ENCODE results near the gene ZNF70.
A peak's percentile ranks its signal among the peaks of the same experiment; 100 is the strongest.

Gene ZNF70

DNA sequence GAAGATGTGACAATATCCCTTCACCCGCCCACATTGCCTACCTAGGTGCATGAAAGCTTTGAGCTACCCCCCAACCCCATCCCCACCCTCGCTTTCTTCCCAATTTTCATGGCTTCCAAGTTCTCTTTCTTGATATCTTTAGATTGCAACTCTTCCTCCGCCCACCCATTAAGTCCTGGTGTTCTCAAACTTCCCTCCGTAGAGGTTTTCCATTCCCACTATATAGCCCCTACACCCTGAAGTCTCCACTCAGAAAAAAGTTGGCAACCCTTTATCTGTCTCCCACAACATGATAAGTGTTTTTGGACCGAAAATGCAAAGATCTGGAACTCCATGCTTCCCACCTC, 572 bp downstream of the ZNF70 start:
- Histone ChIP-seq H3K9me3 (ENCODE audit: control insufficient read depth, insufficient read depth, low read length) (no peaks in the 10 kb centered on the region), H3K4me1 (ENCODE audit: control insufficient read depth, low read length) (peaks cover 46% of the 10 kb centered on the region), H3K36me3 (ENCODE audit: control insufficient read depth, low read length) (peaks cover 21% of the 10 kb centered on the region), H3F3A (ENCODE audit: control insufficient read depth, insufficient read depth) (peaks cover 29% of the 10 kb centered on the region), H3K27ac (ENCODE audit: low read depth, low read length) (peak overlapping the region; percentile 5; the same call in 1 of the 2 replicates), H3K4me3 (ENCODE audit: low read length) (peak overlapping the region; percentile 97), H3K27me3 (ENCODE audit: control insufficient read depth, low read length) (no peaks in the 10 kb centered on the region), H4K20me1 (ENCODE audit: control insufficient read depth, insufficient read depth, low read depth, low read length) (no peaks in the 10 kb centered on the region), H3K79me2 (ENCODE audit: control insufficient read depth, low read length) (peaks cover 23% of the 10 kb centered on the region), H3K9me2 (replicated peaks; ENCODE audit: control insufficient read depth, low read length) (no peaks in the 10 kb centered on the region), H3K4me2 (ENCODE audit: low read length) (peak overlapping the region; percentile 88)
- TF ChIP-seq, protein P1, sequence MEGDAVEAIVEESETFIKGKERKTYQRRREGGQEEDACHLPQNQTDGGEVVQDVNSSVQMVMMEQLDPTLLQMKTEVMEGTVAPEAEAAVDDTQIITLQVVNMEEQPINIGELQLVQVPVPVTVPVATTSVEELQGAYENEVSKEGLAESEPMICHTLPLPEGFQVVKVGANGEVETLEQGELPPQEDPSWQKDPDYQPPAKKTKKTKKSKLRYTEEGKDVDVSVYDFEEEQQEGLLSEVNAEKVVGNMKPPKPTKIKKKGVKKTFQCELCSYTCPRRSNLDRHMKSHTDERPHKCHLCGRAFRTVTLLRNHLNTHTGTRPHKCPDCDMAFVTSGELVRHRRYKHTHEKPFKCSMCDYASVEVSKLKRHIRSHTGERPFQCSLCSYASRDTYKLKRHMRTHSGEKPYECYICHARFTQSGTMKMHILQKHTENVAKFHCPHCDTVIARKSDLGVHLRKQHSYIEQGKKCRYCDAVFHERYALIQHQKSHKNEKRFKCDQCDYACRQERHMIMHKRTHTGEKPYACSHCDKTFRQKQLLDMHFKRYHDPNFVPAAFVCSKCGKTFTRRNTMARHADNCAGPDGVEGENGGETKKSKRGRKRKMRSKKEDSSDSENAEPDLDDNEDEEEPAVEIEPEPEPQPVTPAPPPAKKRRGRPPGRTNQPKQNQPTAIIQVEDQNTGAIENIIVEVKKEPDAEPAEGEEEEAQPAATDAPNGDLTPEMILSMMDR (IDR thresholded peaks at IDR 0.05; ENCODE audit: low read depth, low read length, poor library complexity, severe bottlenecking), result no peak
- TF ChIP-seq EZH2phosphoT487 (IDR thresholded peaks at IDR 0.05; ENCODE audit: borderline replicate concordance, low read length), result no peak

DNA sequence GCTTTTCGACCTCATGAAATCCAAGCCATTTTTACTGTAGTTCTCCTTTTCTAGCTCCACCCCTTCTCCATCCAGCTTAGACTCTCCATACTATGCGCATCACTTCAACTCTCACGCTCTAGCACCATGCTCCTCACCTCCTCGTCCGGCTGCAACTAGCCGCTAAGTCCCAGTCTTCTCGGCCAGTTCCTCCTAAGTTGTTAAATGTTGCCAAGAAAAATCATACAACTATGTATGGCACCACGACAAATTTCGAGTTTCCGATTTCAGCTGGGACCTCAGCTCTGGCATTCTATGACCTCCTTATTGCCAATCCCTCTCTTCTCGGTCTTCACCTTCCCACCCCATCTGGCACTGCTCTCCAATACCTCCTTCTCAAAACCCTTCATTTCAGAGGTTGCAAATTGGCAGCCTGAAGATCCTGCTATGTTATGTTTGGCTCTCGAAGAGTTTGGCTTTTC, 1.0 kb downstream of the ZNF70 start:
- peaks cover 23% of the 10 kb centered on the region for H3K79me2 ChIP-seq (ENCODE audit: control insufficient read depth, low read length)
- H3K27me3 ChIP-seq (ENCODE audit: control insufficient read depth, low read length), result no peaks in the 10 kb centered on the region
- H3K9me3 ChIP-seq (ENCODE audit: control insufficient read depth, insufficient read depth, low read length), result no peaks in the 10 kb centered on the region
- TF ChIP-seq EZH2phosphoT487 (IDR thresholded peaks at IDR 0.05; ENCODE audit: borderline replicate concordance, low read length), result no peak
- H3K4me3 ChIP-seq (ENCODE audit: low read length), result peak overlapping the region; percentile 97
- peaks cover 41% of the 10 kb centered on the region for H3K4me1 ChIP-seq (ENCODE audit: control insufficient read depth, low read length)
- peaks cover 21% of the 10 kb centered on the region for H3K36me3 ChIP-seq (ENCODE audit: control insufficient read depth, low read length)
- peaks cover 24% of the 10 kb centered on the region for H3F3A ChIP-seq (ENCODE audit: control insufficient read depth, insufficient read depth)
- H3K9me2 ChIP-seq (replicated peaks; ENCODE audit: control insufficient read depth, low read length), result no peaks in the 10 kb centered on the region
- H4K20me1 ChIP-seq (ENCODE audit: control insufficient read depth, insufficient read depth, low read depth, low read length), result no peaks in the 10 kb centered on the region
- peak overlapping the region; percentile 88 for H3K4me2 ChIP-seq (ENCODE audit: low read length)
- H3K27ac ChIP-seq (ENCODE audit: low read depth, low read length), result no peak overlapping the region

DNA sequence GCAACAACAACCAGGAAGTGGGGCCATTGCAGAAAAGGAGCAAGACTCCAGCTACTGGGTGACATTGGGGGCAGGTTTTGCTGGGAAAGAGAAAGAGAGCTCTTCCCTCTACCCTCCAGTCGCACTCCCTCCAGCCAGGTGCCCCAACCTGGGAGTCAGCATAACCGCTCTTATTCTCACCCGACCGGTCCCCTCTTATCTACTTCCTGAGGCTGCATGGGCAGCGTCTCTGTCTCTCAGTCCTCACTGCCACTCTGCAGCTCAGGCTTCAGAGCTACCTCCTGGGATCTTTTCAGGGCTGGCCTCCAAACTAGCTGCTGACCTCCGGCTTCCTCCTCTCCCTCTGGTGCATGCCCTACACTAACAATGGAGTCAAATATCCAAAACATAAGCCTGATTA, 5.1 kb downstream of the ZNF70 start:
- Histone ChIP-seq H3K79me2 (ENCODE audit: control insufficient read depth, low read length) (peaks cover 11% of the 10 kb centered on the region), H3K4me2 (ENCODE audit: low read length) (no peak overlapping the region), H3K9me3 (ENCODE audit: control insufficient read depth, insufficient read depth, low read length) (no peaks in the 10 kb centered on the region), H3K9me2 (replicated peaks; ENCODE audit: control insufficient read depth, low read length) (no peaks in the 10 kb centered on the region), H3K27me3 (ENCODE audit: control insufficient read depth, low read length) (no peaks in the 10 kb centered on the region), H3K27ac (ENCODE audit: low read depth, low read length) (no peak overlapping the region), H3K4me3 (ENCODE audit: low read length) (no peak overlapping the region), H3K4me1 (ENCODE audit: control insufficient read depth, low read length) (peaks cover 10% of the 10 kb centered on the region), H4K20me1 (ENCODE audit: control insufficient read depth, insufficient read depth, low read depth, low read length) (no peaks in the 10 kb centered on the region), H3K36me3 (ENCODE audit: control insufficient read depth, low read length) (peaks cover 12% of the 10 kb centered on the region), H3F3A (ENCODE audit: control insufficient read depth, insufficient read depth) (no peaks in the 10 kb centered on the region)
- TF ChIP-seq, protein P1 (IDR thresholded peaks at IDR 0.05; ENCODE audit: low read depth, low read length, poor library complexity, severe bottlenecking), result no peak
- no peak for TF ChIP-seq EZH2phosphoT487 (IDR thresholded peaks at IDR 0.05; ENCODE audit: borderline replicate concordance, low read length)

DNA sequence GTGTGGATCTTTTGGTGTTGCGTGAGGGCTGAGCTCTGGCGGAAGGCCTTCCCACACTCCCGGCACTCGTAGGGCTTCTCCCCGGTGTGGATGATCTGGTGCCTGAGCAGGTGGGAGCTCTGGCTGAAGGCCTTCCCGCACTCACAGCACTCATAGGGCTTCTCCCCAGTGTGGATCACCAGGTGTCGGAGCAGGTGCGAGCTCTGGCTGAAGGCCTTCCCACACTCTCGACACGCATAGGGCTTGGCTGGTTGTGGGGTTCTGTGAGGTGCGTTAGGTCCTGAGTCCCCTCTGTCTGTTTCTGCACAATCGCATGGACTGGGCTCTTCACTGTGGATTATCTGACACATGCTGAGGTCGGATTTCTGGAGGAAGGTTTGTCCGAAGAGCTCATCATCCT, 6.4 kb downstream of the ZNF70 start:
- no peaks in the 10 kb centered on the region for H3K27me3 ChIP-seq (ENCODE audit: control insufficient read depth, low read length)
- H3F3A ChIP-seq (ENCODE audit: control insufficient read depth, insufficient read depth), result no peaks in the 10 kb centered on the region
- H3K4me1 ChIP-seq (ENCODE audit: control insufficient read depth, low read length), result no peaks in the 10 kb centered on the region
- H3K9me3 ChIP-seq (ENCODE audit: control insufficient read depth, insufficient read depth, low read length), result no peaks in the 10 kb centered on the region
- H3K9me2 ChIP-seq (replicated peaks; ENCODE audit: control insufficient read depth, low read length), result no peaks in the 10 kb centered on the region
- no peak overlapping the region for H3K27ac ChIP-seq (ENCODE audit: low read depth, low read length)
- no peak overlapping the region for H3K4me3 ChIP-seq (ENCODE audit: low read length)
- TF ChIP-seq, protein P1 (IDR thresholded peaks at IDR 0.05; ENCODE audit: low read depth, low read length, poor library complexity, severe bottlenecking), result no peak
- no peak for TF ChIP-seq EZH2phosphoT487 (IDR thresholded peaks at IDR 0.05; ENCODE audit: borderline replicate concordance, low read length)
- no peaks in the 10 kb centered on the region for H4K20me1 ChIP-seq (ENCODE audit: control insufficient read depth, insufficient read depth, low read depth, low read length)
- no peak overlapping the region for H3K4me2 ChIP-seq (ENCODE audit: low read length)
- peaks cover 12% of the 10 kb centered on the region for H3K36me3 ChIP-seq (ENCODE audit: control insufficient read depth, low read length)
- no peaks in the 10 kb centered on the region; the same call in 1 of the 2 replicates for H3K79me2 ChIP-seq (ENCODE audit: control insufficient read depth, low read length)
